ENCODE measurements around the gene SLC39A6. TPM values are rescaled to one million over a fixed set of nuclear protein-coding genes. Genes with fewer than 3 reads are reported as not detected.
"Not testable (repeated sequence)": the region's sequence is repeated elsewhere in the genome, so short reads cannot be mapped to it uniquely, and the experiment has no call there.

Gene SLC39A6
- total RNA-seq, 1 experiment from 2014 or later: 20.3 TPM

DNA sequence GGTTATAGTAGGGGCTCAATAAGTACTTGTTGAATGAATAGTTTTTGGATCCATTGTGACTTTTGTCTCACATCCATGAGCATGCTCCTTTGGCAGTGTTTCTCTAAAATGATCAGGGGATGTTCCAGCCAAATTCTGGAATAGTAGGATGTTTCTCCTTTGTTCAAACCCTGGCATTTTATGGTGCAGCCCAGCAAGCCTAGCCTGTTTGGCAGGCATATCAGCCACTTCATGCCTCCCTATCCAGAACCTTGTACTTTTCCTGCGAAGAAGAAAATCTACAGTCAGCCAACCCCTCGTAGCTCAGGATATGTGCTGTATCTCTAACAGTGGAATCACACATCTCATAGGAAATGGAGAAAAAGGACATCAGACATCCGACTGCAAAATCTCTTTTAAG is 34.7 kb downstream of the SLC39A6 start:
- H4K20me1 ChIP-seq (ENCODE audit: insufficient read depth): no peaks in the 10 kb centered on the region
- H2AFZ ChIP-seq: no peak overlapping the region
- intact Hi-C loops (cut with micrococcal nuclease; ENCODE audit: unreplicated experiment): loop anchor here (10.0 kb wide), 2 partner anchors 80 to 710 kb away; no protein-coding TSS in a partner anchor
- CTCF ChIA-PET: no interaction called here
- POLR2A ChIA-PET (ENCODE audit: unreplicated experiment): no interaction called here
- no peak overlapping the region for H3K27ac ChIP-seq
- no peak overlapping the region for H3K4me2 ChIP-seq
- no peaks in the 10 kb centered on the region for H3K9me3 ChIP-seq (ENCODE audit: insufficient read depth, low read depth)
- no peaks in the 10 kb centered on the region for H3K36me3 ChIP-seq (ENCODE audit: low read depth)
- no peak for DNase-seq
- no peaks in the 10 kb centered on the region for H3K27me3 ChIP-seq (ENCODE audit: insufficient read depth, low read depth)
- no peaks in the 10 kb centered on the region for H3F3A ChIP-seq (ENCODE audit: insufficient read depth, low read depth)
- no peaks in the 10 kb centered on the region for H3K79me2 ChIP-seq (ENCODE audit: low read depth)
- BruUV-seq (replicated peaks): no TSS peak
- TF ChIP-seq EZH2 (IDR thresholded peaks at IDR 0.05; ENCODE audit: low read depth): no peak
- TF ChIP-seq, protein P1, sequence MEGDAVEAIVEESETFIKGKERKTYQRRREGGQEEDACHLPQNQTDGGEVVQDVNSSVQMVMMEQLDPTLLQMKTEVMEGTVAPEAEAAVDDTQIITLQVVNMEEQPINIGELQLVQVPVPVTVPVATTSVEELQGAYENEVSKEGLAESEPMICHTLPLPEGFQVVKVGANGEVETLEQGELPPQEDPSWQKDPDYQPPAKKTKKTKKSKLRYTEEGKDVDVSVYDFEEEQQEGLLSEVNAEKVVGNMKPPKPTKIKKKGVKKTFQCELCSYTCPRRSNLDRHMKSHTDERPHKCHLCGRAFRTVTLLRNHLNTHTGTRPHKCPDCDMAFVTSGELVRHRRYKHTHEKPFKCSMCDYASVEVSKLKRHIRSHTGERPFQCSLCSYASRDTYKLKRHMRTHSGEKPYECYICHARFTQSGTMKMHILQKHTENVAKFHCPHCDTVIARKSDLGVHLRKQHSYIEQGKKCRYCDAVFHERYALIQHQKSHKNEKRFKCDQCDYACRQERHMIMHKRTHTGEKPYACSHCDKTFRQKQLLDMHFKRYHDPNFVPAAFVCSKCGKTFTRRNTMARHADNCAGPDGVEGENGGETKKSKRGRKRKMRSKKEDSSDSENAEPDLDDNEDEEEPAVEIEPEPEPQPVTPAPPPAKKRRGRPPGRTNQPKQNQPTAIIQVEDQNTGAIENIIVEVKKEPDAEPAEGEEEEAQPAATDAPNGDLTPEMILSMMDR (conservative IDR thresholded peaks at IDR 0.05): no peak
- no peaks in the 10 kb centered on the region for H3K4me1 ChIP-seq (replicated peaks; ENCODE audit: insufficient read depth)
- H3K9me2 ChIP-seq (ENCODE audit: insufficient read depth): no peaks in the 10 kb centered on the region
- H3K4me3 ChIP-seq: no peak overlapping the region

DNA sequence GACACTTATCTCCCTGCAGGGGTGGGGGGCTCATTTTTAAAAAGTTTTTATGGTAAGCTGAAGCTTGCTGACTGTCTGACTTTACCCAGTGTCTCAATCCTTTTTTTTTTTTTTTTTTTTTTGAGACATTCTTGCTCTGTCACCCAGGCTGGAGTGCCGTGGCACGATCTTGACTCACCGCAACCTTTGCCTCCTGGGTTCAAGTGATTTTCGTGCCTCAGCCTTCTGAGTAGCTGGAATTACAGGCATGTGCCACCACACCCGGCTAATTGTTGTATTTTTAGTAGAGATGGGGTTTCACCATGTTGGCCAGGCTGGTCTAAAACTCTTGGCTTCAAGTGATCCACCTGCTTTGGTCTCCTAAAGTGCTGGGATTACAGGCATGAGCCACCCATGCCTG is 37.0 kb downstream of the SLC39A6 start:
- CTCF ChIA-PET: not testable (repeated sequence)

DNA sequence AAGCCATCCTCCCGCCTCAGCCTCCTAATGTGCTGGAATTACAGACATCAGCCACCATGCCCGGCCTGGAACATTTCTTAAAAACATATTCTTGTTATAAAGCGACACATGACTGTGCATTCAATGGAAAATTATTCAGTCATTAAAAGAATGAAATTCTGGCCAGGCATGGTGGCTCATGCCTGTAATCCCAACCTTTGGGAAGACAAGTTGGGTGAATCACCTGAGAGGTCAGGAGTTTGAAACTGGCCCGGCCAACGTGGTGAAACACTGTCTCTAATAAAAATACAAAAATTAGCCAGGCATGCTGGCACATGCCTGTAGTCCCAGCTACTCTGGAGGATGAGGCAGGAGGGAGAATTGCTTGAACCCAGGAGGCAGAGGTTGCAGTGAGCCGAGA is 40.1 kb downstream of the SLC39A6 start:
- CTCF ChIA-PET: no interaction called here
- no TSS peak for BruUV-seq (replicated peaks)
- no peaks in the 10 kb centered on the region for H3K36me3 ChIP-seq (ENCODE audit: low read depth)

More for the DNA sequence above, 37.0 kb downstream of the SLC39A6 start:
- POLR2A ChIA-PET (ENCODE audit: unreplicated experiment); H3F3A ChIP-seq (ENCODE audit: insufficient read depth, low read depth); H3K36me3 ChIP-seq (ENCODE audit: low read depth); DNase-seq; H3K4me1 ChIP-seq (replicated peaks; ENCODE audit: insufficient read depth); H2AFZ ChIP-seq; H3K27ac ChIP-seq; H3K79me2 ChIP-seq (ENCODE audit: low read depth); H3K4me2 ChIP-seq; H3K9me2 ChIP-seq (ENCODE audit: insufficient read depth); H3K27me3 ChIP-seq (ENCODE audit: insufficient read depth, low read depth); H3K9me3 ChIP-seq (ENCODE audit: insufficient read depth, low read depth); H4K20me1 ChIP-seq (ENCODE audit: insufficient read depth); BruUV-seq (replicated peaks); H3K4me3 ChIP-seq: not testable (repeated sequence)
- intact Hi-C loops (cut with micrococcal nuclease; ENCODE audit: unreplicated experiment): loop anchor here (10.0 kb wide), 2 partner anchors 77 to 713 kb away; no protein-coding TSS in a partner anchor

DNA sequence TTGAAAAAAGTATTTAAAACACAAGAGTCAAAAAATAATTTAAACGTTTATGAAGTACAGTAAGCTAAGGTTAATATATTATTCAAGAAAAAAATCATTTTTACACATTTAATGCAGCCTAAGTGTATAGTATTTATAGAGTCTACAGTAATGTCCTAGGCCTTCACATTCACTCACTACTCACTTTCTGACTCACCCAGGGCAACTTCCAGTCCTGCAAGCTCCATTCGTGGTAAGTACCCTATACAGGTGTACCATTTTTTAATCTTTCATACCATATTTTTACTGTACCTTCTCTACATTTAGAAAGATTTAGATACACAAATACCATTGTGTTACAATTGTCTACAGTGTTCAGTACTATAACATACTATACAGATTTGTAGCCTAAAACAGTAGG is 40.9 kb downstream of the SLC39A6 start:
- Histone ChIP-seq H3K9me3 (ENCODE audit: insufficient read depth, low read depth) (no peaks in the 10 kb centered on the region), H3K4me2 (no peak overlapping the region), H2AFZ (no peak overlapping the region), H3K36me3 (ENCODE audit: low read depth) (no peaks in the 10 kb centered on the region), H3K27me3 (ENCODE audit: insufficient read depth, low read depth) (no peaks in the 10 kb centered on the region), H4K20me1 (ENCODE audit: insufficient read depth) (no peaks in the 10 kb centered on the region), H3K4me3 (no peak overlapping the region), H3F3A (ENCODE audit: insufficient read depth, low read depth) (no peaks in the 10 kb centered on the region), H3K79me2 (ENCODE audit: low read depth) (no peaks in the 10 kb centered on the region), H3K9me2 (ENCODE audit: insufficient read depth) (no peaks in the 10 kb centered on the region), H3K27ac (no peak overlapping the region), H3K4me1 (replicated peaks; ENCODE audit: insufficient read depth) (no peaks in the 10 kb centered on the region)
- intact Hi-C loops (cut with micrococcal nuclease; ENCODE audit: unreplicated experiment): no loop called here
- POLR2A ChIA-PET (ENCODE audit: unreplicated experiment): no interaction called here
- no peak for DNase-seq
- BruUV-seq (replicated peaks): no TSS peak
- TF ChIP-seq, protein P1 (conservative IDR thresholded peaks at IDR 0.05): no peak
- no peak for TF ChIP-seq EZH2 (IDR thresholded peaks at IDR 0.05; ENCODE audit: low read depth)
- CTCF ChIA-PET: no interaction called here

More for the DNA sequence above, 40.1 kb downstream of the SLC39A6 start:
- intact Hi-C loops (cut with micrococcal nuclease; ENCODE audit: unreplicated experiment): no loop called here
- POLR2A ChIA-PET (ENCODE audit: unreplicated experiment): no interaction called here
- H3K27ac ChIP-seq: no peak overlapping the region
- TF ChIP-seq EZH2 (IDR thresholded peaks at IDR 0.05; ENCODE audit: low read depth): no peak
- TF ChIP-seq, protein P1 (conservative IDR thresholded peaks at IDR 0.05): no peak
- H2AFZ ChIP-seq: no peak overlapping the region
- H4K20me1 ChIP-seq (ENCODE audit: insufficient read depth): no peaks in the 10 kb centered on the region
- no peaks in the 10 kb centered on the region for H3F3A ChIP-seq (ENCODE audit: insufficient read depth, low read depth)
- H3K9me3 ChIP-seq (ENCODE audit: insufficient read depth, low read depth): no peaks in the 10 kb centered on the region
- no peak overlapping the region for H3K4me2 ChIP-seq
- H3K4me3 ChIP-seq: no peak overlapping the region
- H3K79me2 ChIP-seq (ENCODE audit: low read depth): no peaks in the 10 kb centered on the region
- no peak for DNase-seq
- H3K4me1 ChIP-seq (replicated peaks; ENCODE audit: insufficient read depth): no peaks in the 10 kb centered on the region
- H3K27me3 ChIP-seq (ENCODE audit: insufficient read depth, low read depth): no peaks in the 10 kb centered on the region
- no peaks in the 10 kb centered on the region for H3K9me2 ChIP-seq (ENCODE audit: insufficient read depth)

All from PC-9 (cell line).